Vagina (tissue), 2 donors: ENCODE results near the gene ARGLU1. TPM values are rescaled to one million over a fixed set of nuclear protein-coding genes. Genes with fewer than 3 reads are reported as not detected.

Experiments used
- DNase-seq, 2 donors: peaks; one replicate each; pipeline ENCODE4 v3.0.0-alpha.2; 2017; ENCODE audit errors: extremely low spot score in 2 of 2
- H3K27ac ChIP-seq: fragments of 200-600 bp; sonication (generic); one replicate; pipeline ENCODE4 v1.5.1; 2019
- H3K27me3 ChIP-seq: fragments of 200-600 bp; sonication (generic); one replicate; pipeline ENCODE4 v1.5.1; 2019
- H3K36me3 ChIP-seq, 2 donors: fragments of 200-600 bp; sonication (generic); one replicate each; pipeline ENCODE4 v1.5.1; 2017 to 2019
- H3K4me1 ChIP-seq: fragments of 200-600 bp; sonication (generic); one replicate; pipeline ENCODE4 v1.5.1; 2019
- H3K4me3 ChIP-seq, 2 donors: fragments of 200-600 bp; sonication (generic); 1 replicate in 1 of 2; 2 replicates in 1 of 2; pipeline ENCODE4 v1.5.1; 2016 to 2019
- H3K9me3 ChIP-seq: fragments of 200-600 bp; sonication (generic); one replicate; pipeline ENCODE4 v1.5.1; 2019
- POLR2A ChIP-seq, 2 donors: fragments of 450-650 bp; IDR thresholded peaks; one replicate each; pipeline ENCODE4 v1.6.1; 2017; ENCODE audit warnings: antibody characterized with exemption in 2 of 2, mild to moderate bottlenecking in 2 of 2, moderate library complexity in 2 of 2
- POLR2AphosphoS5 ChIP-seq, 2 donors: sonication (generic); formaldehyde crosslinking; IDR thresholded peaks; one replicate each; pipeline ENCODE4 v1.9.0; 2017; ENCODE audit warnings: antibody characterized with exemption in 2 of 2, mild to moderate bottlenecking in 2 of 2, low read depth in 1 of 2; ENCODE audit not compliant: insufficient read depth in 1 of 2
- intact Hi-C: fragments of 100-400 bp; cut with DNase I; formaldehyde crosslinking; loops from one replicate; pipeline ENCODE4 v1.15.1; 2023
- total RNA-seq: library from RNA; depleted of rRNA; stranded (reverse); fragments of >200 nt; gene quantifications from one replicate; pipeline ENCODE4 v1.2.3, GENCODE V29; 2016
- TF ChIP-seq, protein P1 (sequence below), 3 experiments: fragments of 450-650 bp in 2 of 3; fragments of 200-600 bp in 1 of 3; sonication (generic) in 1 of 3; IDR thresholded peaks; one replicate each; pipeline ENCODE4 v1.5.1; 2017 to 2019; ENCODE audit warnings: antibody characterized with exemption in 3 of 3, mild to moderate bottlenecking in 2 of 3, moderate library complexity in 2 of 3

ARGLU1 gene
- total RNA-seq, 1 donor from 2014 or later = 88.9 TPM

DNA sequence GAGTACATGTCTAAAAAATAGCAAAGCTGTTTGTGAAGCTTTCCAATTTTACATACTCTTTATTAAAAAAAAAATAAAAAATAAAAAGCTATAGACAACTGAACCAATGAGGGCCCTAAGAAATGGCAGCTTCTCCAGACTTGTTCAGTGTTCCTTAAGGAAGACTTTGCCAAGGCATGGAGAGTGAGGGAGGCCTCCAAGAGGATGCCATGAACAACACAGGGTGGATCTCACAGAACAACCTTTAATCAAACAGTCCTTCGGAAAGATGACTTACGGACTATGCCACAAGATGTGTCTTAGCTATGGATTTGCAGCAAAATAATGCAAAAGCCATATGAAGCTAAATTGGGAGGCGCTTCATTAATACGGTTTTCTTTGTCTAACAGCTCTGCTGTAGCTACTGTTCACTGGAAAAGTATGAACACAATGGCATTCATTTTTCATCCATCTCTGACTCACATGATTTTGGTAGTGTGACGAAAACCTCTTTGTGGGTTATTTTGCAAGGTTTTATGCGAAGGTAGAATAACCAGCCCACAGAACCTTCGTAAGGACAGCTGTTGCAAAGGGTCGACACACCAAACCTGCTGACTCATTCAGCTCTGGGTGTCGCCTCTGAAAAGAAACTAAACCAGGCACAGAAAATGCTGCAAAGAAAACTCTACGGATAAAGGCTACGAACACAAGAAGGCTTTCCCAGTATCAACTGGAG lies 60.2 kb downstream of the ARGLU1 start:
- Histone ChIP-seq H3K4me1 (peaks cover 15% of the 10 kb centered on the region), H3K4me3 (no peak overlapping the region), H3K9me3 (no peaks in the 10 kb centered on the region), H3K27ac (no peak overlapping the region), H3K27me3 (no peaks in the 10 kb centered on the region), H3K36me3 (peaks cover 0 to 14% of the 10 kb centered on the region in 2 donors)
- no peak for DNase-seq
- TF ChIP-seq POLR2A (IDR thresholded peaks at IDR 0.05) (no peak), POLR2AphosphoS5 (IDR thresholded peaks at IDR 0.05; ENCODE audit: insufficient read depth in 1 of 2, low read depth in 1 of 2) (no peak)
- TF ChIP-seq, protein P1, sequence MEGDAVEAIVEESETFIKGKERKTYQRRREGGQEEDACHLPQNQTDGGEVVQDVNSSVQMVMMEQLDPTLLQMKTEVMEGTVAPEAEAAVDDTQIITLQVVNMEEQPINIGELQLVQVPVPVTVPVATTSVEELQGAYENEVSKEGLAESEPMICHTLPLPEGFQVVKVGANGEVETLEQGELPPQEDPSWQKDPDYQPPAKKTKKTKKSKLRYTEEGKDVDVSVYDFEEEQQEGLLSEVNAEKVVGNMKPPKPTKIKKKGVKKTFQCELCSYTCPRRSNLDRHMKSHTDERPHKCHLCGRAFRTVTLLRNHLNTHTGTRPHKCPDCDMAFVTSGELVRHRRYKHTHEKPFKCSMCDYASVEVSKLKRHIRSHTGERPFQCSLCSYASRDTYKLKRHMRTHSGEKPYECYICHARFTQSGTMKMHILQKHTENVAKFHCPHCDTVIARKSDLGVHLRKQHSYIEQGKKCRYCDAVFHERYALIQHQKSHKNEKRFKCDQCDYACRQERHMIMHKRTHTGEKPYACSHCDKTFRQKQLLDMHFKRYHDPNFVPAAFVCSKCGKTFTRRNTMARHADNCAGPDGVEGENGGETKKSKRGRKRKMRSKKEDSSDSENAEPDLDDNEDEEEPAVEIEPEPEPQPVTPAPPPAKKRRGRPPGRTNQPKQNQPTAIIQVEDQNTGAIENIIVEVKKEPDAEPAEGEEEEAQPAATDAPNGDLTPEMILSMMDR (IDR thresholded peaks at IDR 0.05) = no peak
- intact Hi-C loops = no loop called here

DNA sequence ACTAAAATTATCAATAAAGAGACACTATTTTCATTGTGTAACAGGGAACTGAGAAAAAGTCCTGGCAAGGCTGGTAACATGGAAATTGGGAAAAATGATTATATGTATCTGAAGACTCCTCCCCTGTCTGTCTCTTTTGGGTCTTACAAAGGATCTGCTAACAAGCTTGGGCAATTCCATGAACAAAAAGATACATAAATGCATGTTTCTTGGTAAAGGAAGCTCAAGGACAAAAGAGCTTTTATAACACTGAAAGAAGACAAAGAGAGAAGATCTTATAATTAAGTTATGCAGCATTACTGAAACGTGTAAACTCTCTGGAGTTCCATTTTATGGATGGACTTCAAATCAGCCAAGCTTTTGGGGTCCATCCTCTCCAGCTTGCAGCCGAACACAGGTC lies 61.7 kb downstream of the ARGLU1 start:
- DNase-seq = no peak
- intact Hi-C loops = no loop called here
- Histone ChIP-seq H3K27ac (no peak overlapping the region), H3K4me3 (no peak overlapping the region), H3K36me3 (peaks cover 0 to 11% of the 10 kb centered on the region in 2 donors), H3K9me3 (no peaks in the 10 kb centered on the region), H3K27me3 (no peaks in the 10 kb centered on the region), H3K4me1 (peaks cover 15% of the 10 kb centered on the region)
- TF ChIP-seq, protein P1 (IDR thresholded peaks at IDR 0.05) = no peak
- TF ChIP-seq POLR2A (IDR thresholded peaks at IDR 0.05) = no peak
- no peak for TF ChIP-seq POLR2AphosphoS5 (IDR thresholded peaks at IDR 0.05; ENCODE audit: insufficient read depth in 1 of 2, low read depth in 1 of 2)

- H3K4me3 ChIP-seq = no peak overlapping the region
- H3K27ac ChIP-seq = no peak overlapping the region
- TF ChIP-seq, protein P1 (IDR thresholded peaks at IDR 0.05) = no peak
- TF ChIP-seq POLR2AphosphoS5 (IDR thresholded peaks at IDR 0.05; ENCODE audit: insufficient read depth in 1 of 2, low read depth in 1 of 2) = no peak
- no peak for TF ChIP-seq POLR2A (IDR thresholded peaks at IDR 0.05)
- H3K36me3 ChIP-seq = peaks cover 0 to 7% of the 10 kb centered on the region in 2 donors
- H3K27me3 ChIP-seq = no peaks in the 10 kb centered on the region
- peaks cover 15% of the 10 kb centered on the region for H3K4me1 ChIP-seq
- H3K9me3 ChIP-seq = no peaks in the 10 kb centered on the region
- intact Hi-C loops = no loop called here
- no peak for DNase-seq
Observed at GRCh38 chr13:106505732-106506131, 62.2 kb downstream of the ARGLU1 start.

DNA sequence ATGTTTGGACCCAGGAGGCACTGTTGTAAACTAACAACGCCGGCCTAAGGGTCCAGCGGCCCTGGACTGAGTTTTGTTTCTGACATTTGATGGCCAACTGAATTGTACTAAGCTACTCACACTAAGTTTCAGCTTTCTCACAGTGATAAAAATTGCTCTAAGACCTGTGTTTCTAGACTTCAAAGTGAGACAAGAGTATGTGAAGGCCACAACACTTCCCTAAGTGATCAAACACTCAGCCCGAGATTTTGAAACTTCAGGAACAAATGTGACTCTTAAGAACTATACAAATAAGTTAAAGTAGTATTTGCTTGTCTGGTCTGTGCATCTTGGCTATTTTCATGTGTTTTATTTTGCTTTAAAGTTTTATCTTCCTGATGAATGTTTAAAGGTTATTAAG lies 62.6 kb downstream of the ARGLU1 start:
- Histone ChIP-seq H3K27me3 (no peaks in the 10 kb centered on the region), H3K27ac (no peak overlapping the region), H3K4me3 (no peak overlapping the region), H3K9me3 (no peaks in the 10 kb centered on the region), H3K36me3 (peaks cover 0 to 2% of the 10 kb centered on the region in 2 donors), H3K4me1 (peaks cover 17% of the 10 kb centered on the region)
- TF ChIP-seq POLR2A (IDR thresholded peaks at IDR 0.05) (no peak), POLR2AphosphoS5 (IDR thresholded peaks at IDR 0.05; ENCODE audit: insufficient read depth in 1 of 2, low read depth in 1 of 2) (no peak)
- TF ChIP-seq, protein P1 (IDR thresholded peaks at IDR 0.05) = no peak
- DNase-seq = no peak
- intact Hi-C loops = no loop called here

- Histone ChIP-seq H3K4me1 (peaks cover 28% of the 10 kb centered on the region), H3K27ac (no peak overlapping the region)
- TF ChIP-seq POLR2A (IDR thresholded peaks at IDR 0.05) (no peak), POLR2AphosphoS5 (IDR thresholded peaks at IDR 0.05; ENCODE audit: insufficient read depth in 1 of 2, low read depth in 1 of 2) (no peak)
- TF ChIP-seq, protein P1 (IDR thresholded peaks at IDR 0.05) = no peak
Observed at GRCh38 chr13:106503730-106504453, 64.0 kb downstream of the ARGLU1 start.

More at GRCh38 chr13:106503730-106504453, 64.0 kb downstream of the ARGLU1 start:
- Histone ChIP-seq H3K27me3 (no peaks in the 10 kb centered on the region), H3K36me3 (no peaks in the 10 kb centered on the region), H3K9me3 (no peaks in the 10 kb centered on the region), H3K4me3 (no peak overlapping the region)
- DNase-seq = no peak
- intact Hi-C loops = no loop called here
